ENCODE data around the gene RAB26.
"Not testable (repeated sequence)": the region's sequence is repeated elsewhere in the genome, so short reads cannot be mapped to it uniquely, and the experiment has no call there.

The RAB26 gene

DNA sequence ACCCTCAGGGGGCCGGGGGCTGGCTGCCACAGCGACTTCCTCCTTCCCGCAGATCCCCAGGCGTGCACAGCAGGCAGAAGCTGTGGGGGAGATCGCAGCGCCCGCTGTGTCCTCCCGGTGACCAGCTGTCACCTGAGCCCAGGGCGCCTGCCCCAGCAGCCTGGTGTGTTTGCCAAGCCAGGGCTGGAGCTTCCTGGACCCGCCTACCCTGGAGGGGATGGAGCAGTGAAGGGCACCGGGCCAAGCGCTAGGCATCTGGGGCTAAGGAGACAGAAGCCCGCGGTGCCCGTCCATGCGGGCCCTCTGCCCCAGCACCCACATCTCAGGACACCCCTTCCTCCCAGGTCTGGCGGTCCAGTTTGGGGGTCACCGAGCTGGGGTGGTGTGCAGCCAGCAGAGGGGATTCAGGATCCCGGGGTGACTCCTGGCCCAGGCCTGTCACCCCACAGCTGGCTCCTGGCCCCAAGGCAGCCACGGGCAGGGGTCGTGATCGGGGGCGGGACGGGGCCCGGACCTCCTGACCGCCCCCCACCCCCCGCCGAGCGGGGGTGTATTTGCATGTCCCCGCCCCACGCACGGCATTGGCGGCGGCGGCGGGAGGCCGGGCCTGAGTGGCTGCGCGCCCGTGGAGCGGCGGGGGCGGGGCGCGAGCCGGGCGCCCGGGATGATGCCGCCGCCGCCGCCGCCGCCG lies at the start of gene RAB26:
TSS of gene RAB26 (plus strand) at position 645 of the 691 bp plus-strand sequence. CDS start 159 bp downstream, outside the sequence.
- DNase-seq, result peak; percentile 67

GRCh38 chr16:2101581-2101980 lies 46.8 kb upstream of the RAB26 start:
- DNase-seq, result not testable (repeated sequence)

- DNase-seq, result no peak
Observed at GRCh38 chr16:2102471-2102870, 46.0 kb upstream of the RAB26 start.

GRCh38 chr16:2104464-2104863 lies 44.0 kb upstream of the RAB26 start:
- DNase-seq, result not testable (repeated sequence)

- DNase-seq, result not testable (repeated sequence)
Observed at GRCh38 chr16:2105291-2105690, 43.1 kb upstream of the RAB26 start.

DNA sequence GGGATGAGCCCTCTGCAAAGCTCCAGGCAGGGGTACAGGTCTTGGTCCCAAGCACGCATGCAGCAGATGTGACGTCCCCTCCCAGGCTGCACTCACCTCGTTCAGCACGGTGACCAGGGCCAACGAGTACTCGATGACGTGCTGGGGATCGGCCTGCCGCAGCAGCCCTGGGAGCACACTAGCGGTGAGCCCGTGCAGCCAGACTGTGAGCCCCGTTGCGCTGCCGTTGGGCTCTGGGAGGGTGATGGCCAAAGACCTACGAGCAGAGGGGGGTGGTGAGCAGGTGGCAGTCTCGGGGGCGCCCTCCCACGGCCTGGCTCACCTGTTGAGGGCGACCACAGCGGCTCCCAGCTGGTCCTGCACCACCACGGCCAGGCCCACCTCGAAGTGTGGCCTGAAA lies 42.7 kb upstream of the RAB26 start:
- DNase-seq, result not testable (repeated sequence)

GRCh38 chr16:2106211-2106610 lies 42.2 kb upstream of the RAB26 start:
- not testable (repeated sequence) for DNase-seq

DNA sequence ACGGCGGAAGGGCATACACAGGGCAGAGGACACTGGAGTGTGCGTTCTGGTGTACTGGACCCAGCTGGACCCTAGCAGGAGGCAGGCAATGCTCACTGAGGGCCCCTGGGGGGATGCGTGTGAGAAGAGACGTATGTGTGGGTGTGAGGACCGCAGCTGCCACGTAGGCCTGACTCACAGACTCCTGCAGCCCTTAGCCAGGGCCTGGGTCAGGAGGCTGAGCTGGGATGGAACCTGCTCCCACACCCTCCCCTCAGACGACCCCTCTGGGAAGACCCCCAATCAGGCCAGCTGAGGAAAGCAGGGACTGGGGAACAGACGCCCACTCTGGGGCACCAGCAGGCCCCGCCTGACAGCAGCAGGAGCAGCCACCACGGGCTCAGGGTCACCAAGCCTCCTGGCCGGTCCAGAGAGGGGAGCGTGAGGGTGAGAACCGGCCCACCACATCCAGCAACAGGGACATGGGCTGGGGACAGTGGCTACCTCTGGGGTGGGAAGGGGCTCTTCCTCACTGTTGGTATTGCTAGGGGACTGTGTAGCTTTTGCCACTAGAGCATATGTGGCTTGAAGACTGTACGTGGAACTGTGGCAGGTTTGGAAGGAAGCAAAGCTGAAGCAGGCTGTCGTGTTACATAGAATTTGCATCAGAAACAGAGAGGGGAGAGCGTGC lies 41.2 kb upstream of the RAB26 start:
- not testable (repeated sequence) for DNase-seq

GRCh38 chr16:2107791-2108125 lies 40.7 kb upstream of the RAB26 start:
- not testable (repeated sequence) for DNase-seq

GRCh38 chr16:2108446-2109270 lies 39.8 kb upstream of the RAB26 start:
- not testable (repeated sequence) for DNase-seq

- not testable (repeated sequence) for DNase-seq
Observed at GRCh38 chr16:2109271-2109580, 39.2 kb upstream of the RAB26 start.

DNA sequence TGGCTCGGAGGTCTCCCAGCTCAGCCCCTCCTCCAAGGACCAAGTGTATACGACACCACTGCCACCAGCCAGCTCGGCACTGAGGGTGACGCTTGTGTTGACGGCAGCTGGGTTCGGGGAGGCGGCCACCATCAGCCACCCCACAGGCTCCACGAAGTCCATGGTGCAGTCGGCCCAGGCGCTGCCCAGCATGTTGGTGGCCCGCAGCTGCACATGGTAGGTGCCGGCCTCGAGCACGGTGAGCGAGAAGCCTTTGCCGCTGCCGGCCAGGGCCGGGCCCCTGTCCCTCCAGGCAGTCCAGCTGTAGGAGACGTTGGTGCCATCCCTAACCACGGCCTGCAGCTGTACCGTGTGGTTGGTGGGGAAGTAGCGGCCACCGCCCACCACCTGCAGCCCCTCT lies 38.6 kb upstream of the RAB26 start:
- not testable (repeated sequence) for DNase-seq

- not testable (repeated sequence) for DNase-seq
Observed at GRCh38 chr16:2110332-2111008, 38.0 kb upstream of the RAB26 start.

GRCh38 chr16:2111009-2111353 lies 37.4 kb upstream of the RAB26 start:
- DNase-seq, result not testable (repeated sequence)

DNA sequence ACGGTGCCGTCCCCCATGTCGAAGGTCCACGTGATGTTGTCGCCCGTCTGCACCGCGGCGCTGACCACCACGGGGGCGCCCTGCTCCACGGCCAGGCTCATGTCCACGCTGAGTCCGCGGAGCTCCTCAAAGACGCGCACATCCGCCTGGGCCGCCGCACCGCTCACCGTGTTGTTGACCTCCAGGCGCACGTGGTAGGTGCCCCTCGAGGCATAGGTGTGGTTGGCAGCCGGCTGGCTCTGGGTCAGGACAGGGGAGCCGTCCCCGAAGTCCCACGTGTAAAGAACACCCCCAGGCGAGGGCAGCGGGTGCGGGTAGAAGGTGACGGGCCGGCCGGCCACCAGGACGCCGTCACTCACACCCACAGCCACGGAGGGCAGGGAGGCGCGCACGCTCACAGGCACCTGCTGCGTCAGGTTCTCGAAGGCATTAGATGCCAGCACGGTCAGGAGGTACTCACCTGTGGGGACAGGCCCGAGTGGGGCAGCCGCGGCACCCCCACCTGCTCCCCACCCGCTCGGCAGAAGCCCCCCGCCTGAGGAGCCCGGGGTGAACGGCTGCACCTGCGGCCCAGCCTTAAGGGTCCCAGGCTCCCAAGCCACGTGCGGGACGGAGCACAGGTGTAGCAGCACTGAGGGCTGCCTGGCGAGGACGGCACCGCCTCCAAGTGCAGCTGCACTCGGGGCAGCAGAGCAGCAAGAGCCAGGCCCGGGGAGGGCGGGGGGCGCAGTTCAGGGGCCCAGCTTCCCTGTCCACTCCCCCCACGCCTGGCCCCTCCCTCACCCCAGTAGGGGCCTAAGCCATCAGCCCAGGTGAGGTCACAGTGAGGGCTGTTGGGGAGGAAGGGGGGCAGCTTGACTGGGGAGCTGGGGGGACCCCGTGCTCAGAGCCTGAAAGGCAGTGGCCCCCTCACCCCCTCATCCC lies 36.8 kb upstream of the RAB26 start:
- not testable (repeated sequence) for DNase-seq

DNA sequence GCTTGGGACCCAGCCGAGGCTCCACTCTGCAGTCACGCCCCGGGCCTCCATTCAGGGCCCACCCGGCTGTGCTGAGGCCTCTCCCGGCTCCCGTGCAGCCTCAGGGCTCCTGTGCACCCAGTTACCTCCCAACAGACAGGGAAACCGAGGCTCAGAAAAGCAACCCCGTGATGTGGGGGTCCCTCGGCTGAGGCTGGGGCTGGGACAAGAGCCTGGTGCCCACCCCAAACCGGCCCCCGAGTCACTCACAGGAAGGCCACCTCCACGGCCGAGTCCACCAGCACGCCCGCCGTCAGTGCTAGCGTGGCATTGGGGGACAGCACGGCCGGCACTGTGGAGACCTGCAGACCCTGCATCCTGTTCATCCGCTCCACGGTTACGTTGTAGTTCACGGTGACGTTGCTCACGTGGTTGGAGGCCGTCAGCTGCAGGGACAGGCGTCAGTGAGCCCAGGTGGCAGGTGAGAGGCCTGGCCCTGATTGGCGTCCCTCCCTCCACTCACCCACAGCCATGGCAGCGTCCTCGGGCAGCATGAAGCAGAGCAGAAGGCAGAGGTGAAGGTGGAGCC lies 35.8 kb upstream of the RAB26 start:
- DNase-seq, result not testable (repeated sequence)

GRCh38 chr16:2114225-2114624 lies 34.2 kb upstream of the RAB26 start:
- not testable (repeated sequence) for DNase-seq

GRCh38 chr16:2114885-2115590 lies 33.4 kb upstream of the RAB26 start:
- not testable (repeated sequence) for DNase-seq

DNA sequence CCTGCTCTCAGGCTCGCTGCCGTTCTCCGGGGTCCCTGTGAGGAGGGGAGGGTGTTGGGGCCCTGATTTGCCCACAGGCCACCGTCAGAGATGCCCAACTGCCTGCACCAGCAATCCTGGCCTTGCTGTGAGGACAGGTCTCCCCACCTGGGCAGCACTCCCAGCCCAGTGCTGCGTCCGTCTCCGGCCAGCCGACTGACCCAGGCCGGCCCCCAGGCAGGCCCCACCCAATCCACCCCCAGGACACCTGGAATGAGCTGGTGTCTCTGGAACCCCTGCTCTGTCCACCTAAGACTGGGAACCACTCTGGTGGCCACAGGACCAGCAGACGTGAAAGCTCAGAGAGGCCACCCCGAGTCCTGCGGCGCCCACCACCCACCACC lies 32.8 kb upstream of the RAB26 start:
- DNase-seq, result no peak

DNA sequence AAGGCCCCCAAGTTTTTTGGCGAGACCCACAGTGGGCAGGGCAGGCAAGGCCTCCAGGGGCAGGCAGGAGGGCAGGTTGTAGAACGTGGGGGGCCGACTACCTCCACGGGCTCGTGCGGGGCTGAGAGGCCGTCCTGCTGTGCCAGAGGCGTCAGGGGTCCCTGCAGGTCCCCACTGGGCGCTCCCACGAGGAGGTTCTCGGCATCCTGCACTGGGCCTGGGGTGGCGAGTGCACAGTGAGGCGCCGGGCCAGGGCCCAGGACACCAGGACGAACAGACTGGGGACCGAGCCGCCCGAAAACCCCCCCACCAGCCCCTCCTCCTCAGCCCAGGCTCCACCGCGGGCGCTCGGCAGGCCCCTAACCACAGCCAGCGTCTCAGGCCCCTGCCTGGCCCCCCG lies 32.0 kb upstream of the RAB26 start:
- DNase-seq, result not testable (repeated sequence)

DNA sequence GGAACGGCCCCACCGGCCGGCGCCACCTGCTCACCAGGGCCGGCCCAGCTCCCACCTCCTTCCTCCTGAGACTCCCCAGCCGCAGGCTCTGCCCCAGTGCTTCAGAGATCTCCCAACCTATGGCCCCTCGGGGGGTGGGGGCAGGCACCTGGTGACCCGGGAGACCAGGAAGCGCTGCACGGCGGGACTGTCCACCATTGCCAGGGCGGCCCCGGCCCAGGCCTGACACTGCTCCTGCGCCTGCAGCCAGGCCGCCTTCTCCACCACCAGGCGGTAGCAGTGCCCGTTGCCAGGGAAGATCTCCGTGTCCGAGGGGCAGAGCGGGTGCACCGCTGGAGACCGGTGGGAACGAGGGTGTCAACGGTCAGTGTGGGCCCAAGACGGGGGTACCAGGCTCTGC lies 31.1 kb upstream of the RAB26 start:
- not testable (repeated sequence) for DNase-seq

Data from NCI-H226 (cell line).